DND-41 (cell line): ENCODE data around the gene SLC35F3.
A peak's percentile ranks its signal among the peaks of the same experiment; 100 is the strongest.

ENCODE experiments used
- ATAC-seq: fragments of 200-7000 bp; cut with Tn5 transposase; 3 replicates; pipeline ENCODE4 v1.9.1; 2021; ENCODE audit warnings: low read depth; ENCODE audit not compliant: insufficient read depth
- DNase-seq: peaks from one replicate; pipeline ENCODE4 v3.0.0-alpha.2; 2020
- H2AFZ ChIP-seq: 2 replicates; pipeline ENCODE4 v1.6.0; 2012; ENCODE audit warnings: low read depth, low read length
- H3K27ac ChIP-seq: 2 replicates; pipeline ENCODE4 v1.5.1; 2012; ENCODE audit warnings: low read length, inconsistent platforms
- H3K27me3 ChIP-seq: fragments of 200-600 bp; sonication (generic); 2 replicates; pipeline ENCODE4 v1.6.0; 2012; ENCODE audit warnings: low read length, mild to moderate bottlenecking, inconsistent platforms; ENCODE audit not compliant: insufficient read depth, poor library complexity
- H3K36me3 ChIP-seq: 2 replicates; pipeline ENCODE4 v1.5.1; 2012; ENCODE audit warnings: low read length, inconsistent platforms; ENCODE audit not compliant: insufficient read depth
- H3K4me1 ChIP-seq: 2 replicates; pipeline ENCODE4 v1.5.1; 2012; ENCODE audit warnings: mild to moderate bottlenecking, low read length; ENCODE audit not compliant: insufficient read depth
- H3K4me2 ChIP-seq: 2 replicates; pipeline ENCODE4 v1.6.0; 2012; ENCODE audit warnings: mild to moderate bottlenecking, moderate library complexity, low read length, inconsistent platforms; ENCODE audit not compliant: insufficient read depth
- H3K4me3 ChIP-seq, 2 experiments: fragments of 200-600 bp in 1 of 2; shearing (Covaris generic) in 1 of 2; 2 replicates each; pipeline ENCODE4 v1.5.1; 2012 to 2016; ENCODE audit warnings: inconsistent platforms in 2 of 2, low read length in 2 of 2, mild to moderate bottlenecking in 2 of 2, low read depth in 1 of 2, moderate library complexity in 1 of 2
- H3K79me2 ChIP-seq: 2 replicates; pipeline ENCODE4 v1.6.0; 2012; ENCODE audit warnings: low read length, inconsistent platforms; ENCODE audit not compliant: insufficient read depth
- H3K9ac ChIP-seq: 2 replicates; pipeline ENCODE4 v1.6.0; 2012; ENCODE audit warnings: low read depth, mild to moderate bottlenecking, inconsistent platforms, low read length, moderate library complexity
- H3K9me3 ChIP-seq: 2 replicates; pipeline ENCODE4 v1.5.1; 2012; ENCODE audit warnings: low read length, moderate library complexity, mild to moderate bottlenecking, inconsistent platforms; ENCODE audit not compliant: insufficient read depth, severe bottlenecking
- H4K20me1 ChIP-seq: 2 replicates; pipeline ENCODE4 v1.6.0; 2012; ENCODE audit warnings: low read length; ENCODE audit not compliant: insufficient read depth
- CTCF ChIP-seq: IDR thresholded peaks from 2 replicates; pipeline ENCODE4 v1.5.1; 2012; ENCODE audit warnings: borderline replicate concordance, low read length, moderate library complexity, mild to moderate bottlenecking; ENCODE audit not compliant: poor library complexity, severe bottlenecking; ENCODE audit errors: extremely low read depth
- EZH2 ChIP-seq: IDR thresholded peaks from 3 replicates; pipeline ENCODE4 v1.6.1; 2012; ENCODE audit warnings: borderline replicate concordance, low read depth, mild to moderate bottlenecking, moderate library complexity, low read length, inconsistent platforms; ENCODE audit not compliant: severe bottlenecking

The SLC35F3 gene

DNA sequence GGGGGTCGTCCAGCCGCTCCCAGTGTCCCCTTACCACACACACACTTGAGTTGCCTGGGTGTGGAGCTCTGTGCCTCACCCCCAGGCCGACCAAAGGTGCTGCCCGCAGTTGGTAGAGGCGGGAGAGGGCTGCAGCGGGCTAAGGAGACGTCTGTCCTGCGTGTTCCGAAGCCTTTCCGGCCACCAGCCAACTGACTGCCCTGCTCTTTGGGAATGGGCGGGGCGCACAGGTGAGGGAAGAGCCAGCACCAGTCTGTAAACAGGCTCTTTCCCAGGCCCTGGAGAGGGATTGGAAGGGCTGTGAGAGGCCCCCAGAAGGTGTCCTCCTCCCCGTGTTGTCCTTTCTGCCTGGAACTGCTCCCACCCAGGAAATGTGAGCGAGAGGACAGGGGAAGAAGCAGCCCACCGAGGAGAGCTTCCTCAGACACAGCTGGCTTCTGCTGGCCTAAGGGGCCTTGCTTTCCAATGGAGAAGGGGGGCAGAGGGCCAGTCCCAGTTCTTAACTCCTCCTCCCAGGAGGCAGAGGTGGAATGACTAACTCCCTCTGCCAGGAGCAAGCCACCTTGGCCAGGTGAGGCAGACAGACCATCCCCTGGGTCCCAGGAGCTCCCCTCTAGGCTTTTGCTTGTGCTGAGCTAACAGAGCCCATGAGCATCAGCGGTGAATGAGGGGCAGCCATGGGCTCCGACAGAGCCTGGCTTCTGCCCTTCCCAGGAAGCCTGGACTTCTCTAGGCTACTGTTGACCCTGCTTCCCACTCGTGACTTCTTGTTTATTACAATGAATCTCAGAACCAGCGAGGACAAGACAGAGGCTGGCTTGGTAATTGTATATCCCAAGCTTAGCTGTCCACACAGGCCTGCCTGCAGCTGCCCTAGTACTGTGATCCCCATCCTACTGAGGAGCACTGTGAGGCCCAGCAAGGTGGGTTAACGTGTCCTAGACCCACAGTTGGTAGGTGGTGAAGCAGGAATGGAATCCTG, 310.7 kb downstream of the SLC35F3 start:
- Histone ChIP-seq H3K4me2 (peak overlapping the region; percentile 89), H3K79me2 (peaks cover 38% of the 10 kb centered on the region), H3K4me1 (peaks cover 60% of the 10 kb centered on the region), H2AFZ (peak overlapping the region; percentile 78), H3K9me3 (no peaks in the 10 kb centered on the region), H4K20me1 (no peaks in the 10 kb centered on the region), H3K27me3 (peaks cover 7% of the 10 kb centered on the region), H3K4me3 (peak overlapping the region; percentile 54 to 73; a peak in 3 of 4 replicates), H3K27ac (peak overlapping the region; percentile 60), H3K36me3 (peaks cover 10% of the 10 kb centered on the region), H3K9ac (peak overlapping the region; percentile 81)
- TF ChIP-seq EZH2 (no peak), CTCF (no peak)
- ATAC-seq = 0 out of 3 replicates have a peak, but pooled peaks have one; percentile 0
- peak; percentile 32 for DNase-seq

- peak overlapping the region; percentile 60 for H3K27ac ChIP-seq
- H3K27me3 ChIP-seq = peaks cover 7% of the 10 kb centered on the region
- H3K4me2 ChIP-seq = peak overlapping the region; percentile 89
- no peaks in the 10 kb centered on the region for H4K20me1 ChIP-seq
- peak; percentile 6 for ATAC-seq
- H3K9me3 ChIP-seq = no peaks in the 10 kb centered on the region
- TF ChIP-seq EZH2 (no peak), CTCF (no peak)
- H3K79me2 ChIP-seq = peaks cover 38% of the 10 kb centered on the region
- peak overlapping the region; percentile 81 for H3K9ac ChIP-seq
- H2AFZ ChIP-seq = no peak overlapping the region
- DNase-seq = peak; percentile 71
- peaks cover 10% of the 10 kb centered on the region for H3K36me3 ChIP-seq
- peak overlapping the region in 1 of 2 experiments; percentile 73; a peak in 2 of 4 replicates for H3K4me3 ChIP-seq
- H3K4me1 ChIP-seq = peaks cover 60% of the 10 kb centered on the region
Observed at GRCh38 chr1:234216116-234216703, 311.7 kb downstream of the SLC35F3 start.

DNA sequence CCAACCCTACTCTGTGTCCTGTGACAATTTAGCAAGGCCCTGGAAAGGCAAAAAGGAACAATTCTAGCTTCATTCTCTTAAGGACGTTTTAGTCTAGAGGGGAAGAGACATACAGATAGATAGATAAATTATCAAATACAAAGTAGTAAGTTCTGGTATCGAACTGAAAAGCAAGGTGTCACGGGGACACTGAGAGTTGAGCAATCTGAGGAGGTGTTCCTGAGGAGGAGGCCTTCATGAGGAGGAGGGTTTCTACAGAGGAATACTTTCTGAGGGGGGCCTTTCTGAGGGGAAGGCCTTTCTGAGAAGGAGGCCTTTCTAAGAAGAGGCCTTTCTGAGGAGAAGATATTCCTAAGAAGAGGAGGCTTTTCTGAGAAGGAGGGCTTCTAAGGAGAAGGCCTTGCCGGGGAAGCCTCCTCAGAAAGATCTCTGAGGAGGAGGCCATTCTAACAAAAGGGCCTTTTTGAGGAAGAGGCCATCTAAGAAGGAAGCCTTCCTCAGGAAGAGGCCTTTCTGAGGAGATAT, 312.9 kb downstream of the SLC35F3 start:
- Histone ChIP-seq H3K9me3 (no peaks in the 10 kb centered on the region), H3K27me3 (peaks cover 7% of the 10 kb centered on the region), H3K4me3 (peak overlapping the region in 1 of 2 experiments; percentile 73; a peak in 2 of 4 replicates), H3K27ac (peak overlapping the region; percentile 60), H3K79me2 (peaks cover 41% of the 10 kb centered on the region), H2AFZ (peak overlapping the region; percentile 25; the same call in 1 of the 2 replicates), H3K4me2 (peak overlapping the region; percentile 89), H3K9ac (peak overlapping the region; percentile 81), H4K20me1 (no peaks in the 10 kb centered on the region), H3K4me1 (peaks cover 57% of the 10 kb centered on the region), H3K36me3 (peaks cover 11% of the 10 kb centered on the region)
- peak; percentile 57 for DNase-seq
- peak; percentile 15; the same call in 2 of the 3 replicates for ATAC-seq
- TF ChIP-seq EZH2 (no peak), CTCF (no peak)
